Cardiac fibroblast (primary cell): ENCODE results near the gene FGF23.

Source experiments
- DNase-seq, 2 donors: peaks; one replicate each; pipeline versions ENCODE4 v3.0.0 to v3.0.0-alpha.2; 2010; ENCODE audit warnings: low read depth in 2 of 2
- H3K4me3 ChIP-seq, 2 donors: replicated peaks in 1 of 2; 1 replicate in 1 of 2; 2 replicates in 1 of 2; pipeline ENCODE4 v1.5.1; 2011; ENCODE audit warnings: low read depth in 2 of 2, low read length in 2 of 2, mild to moderate bottlenecking in 2 of 2, moderate library complexity in 1 of 2
- TF ChIP-seq, protein P1 (sequence below): IDR thresholded peaks from one replicate; pipeline ENCODE4 v1.5.1; 2011; ENCODE audit warnings: low read depth, mild to moderate bottlenecking, low read length, inconsistent platforms

FGF23 gene

GRCh38 chr12:4331842-4332241 is 47.7 kb downstream of the FGF23 start:
- TF ChIP-seq, protein P1, sequence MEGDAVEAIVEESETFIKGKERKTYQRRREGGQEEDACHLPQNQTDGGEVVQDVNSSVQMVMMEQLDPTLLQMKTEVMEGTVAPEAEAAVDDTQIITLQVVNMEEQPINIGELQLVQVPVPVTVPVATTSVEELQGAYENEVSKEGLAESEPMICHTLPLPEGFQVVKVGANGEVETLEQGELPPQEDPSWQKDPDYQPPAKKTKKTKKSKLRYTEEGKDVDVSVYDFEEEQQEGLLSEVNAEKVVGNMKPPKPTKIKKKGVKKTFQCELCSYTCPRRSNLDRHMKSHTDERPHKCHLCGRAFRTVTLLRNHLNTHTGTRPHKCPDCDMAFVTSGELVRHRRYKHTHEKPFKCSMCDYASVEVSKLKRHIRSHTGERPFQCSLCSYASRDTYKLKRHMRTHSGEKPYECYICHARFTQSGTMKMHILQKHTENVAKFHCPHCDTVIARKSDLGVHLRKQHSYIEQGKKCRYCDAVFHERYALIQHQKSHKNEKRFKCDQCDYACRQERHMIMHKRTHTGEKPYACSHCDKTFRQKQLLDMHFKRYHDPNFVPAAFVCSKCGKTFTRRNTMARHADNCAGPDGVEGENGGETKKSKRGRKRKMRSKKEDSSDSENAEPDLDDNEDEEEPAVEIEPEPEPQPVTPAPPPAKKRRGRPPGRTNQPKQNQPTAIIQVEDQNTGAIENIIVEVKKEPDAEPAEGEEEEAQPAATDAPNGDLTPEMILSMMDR: no peak
- DNase-seq: no peak
- no peak overlapping the region for H3K4me3 ChIP-seq

GRCh38 chr12:4331221-4331620 is 48.3 kb downstream of the FGF23 start:
- H3K4me3 ChIP-seq: no peak overlapping the region
- TF ChIP-seq, protein P1: no peak
- DNase-seq: no peak

- no peak overlapping the region for H3K4me3 ChIP-seq
- TF ChIP-seq, protein P1: no peak
- no peak for DNase-seq
Observed at GRCh38 chr12:4330203-4330602, 49.3 kb downstream of the FGF23 start.

GRCh38 chr12:4327293-4327692 is 52.2 kb downstream of the FGF23 start:
- TF ChIP-seq, protein P1: no peak
- DNase-seq: no peak
- H3K4me3 ChIP-seq: no peak overlapping the region

- TF ChIP-seq, protein P1: no peak
- H3K4me3 ChIP-seq: no peak overlapping the region
- no peak for DNase-seq
Observed at GRCh38 chr12:4325966-4326365, 53.5 kb downstream of the FGF23 start.

GRCh38 chr12:4324366-4324765 is 55.1 kb downstream of the FGF23 start:
- no peak overlapping the region for H3K4me3 ChIP-seq
- no peak for DNase-seq
- TF ChIP-seq, protein P1: no peak

GRCh38 chr12:4323396-4323795 is 56.1 kb downstream of the FGF23 start:
- TF ChIP-seq, protein P1: no peak
- no peak overlapping the region for H3K4me3 ChIP-seq
- DNase-seq: no peak
